Vagina (tissue), 2 donors: Measurements from ENCODE around the gene DPH7. TPM values are rescaled to one million over a fixed set of nuclear protein-coding genes. Genes with fewer than 3 reads are reported as not detected.

Experiments
- DNase-seq, 2 donors: peaks; one replicate each; pipeline ENCODE4 v3.0.0-alpha.2; 2017; ENCODE audit errors: extremely low spot score in 2 of 2
- H3K27ac ChIP-seq: fragments of 200-600 bp; sonication (generic); one replicate; pipeline ENCODE4 v1.5.1; 2019
- H3K27me3 ChIP-seq: fragments of 200-600 bp; sonication (generic); one replicate; pipeline ENCODE4 v1.5.1; 2019
- H3K36me3 ChIP-seq, 2 donors: fragments of 200-600 bp; sonication (generic); one replicate each; pipeline ENCODE4 v1.5.1; 2017 to 2019
- H3K4me1 ChIP-seq: fragments of 200-600 bp; sonication (generic); one replicate; pipeline ENCODE4 v1.5.1; 2019
- H3K4me3 ChIP-seq, 2 donors: fragments of 200-600 bp; sonication (generic); 1 replicate in 1 of 2; 2 replicates in 1 of 2; pipeline ENCODE4 v1.5.1; 2016 to 2019
- H3K9me3 ChIP-seq: fragments of 200-600 bp; sonication (generic); one replicate; pipeline ENCODE4 v1.5.1; 2019
- CTCF ChIP-seq, 3 experiments: fragments of 450-650 bp in 2 of 3; fragments of 200-600 bp in 1 of 3; sonication (generic) in 1 of 3; IDR thresholded peaks; one replicate each; pipeline ENCODE4 v1.5.1; 2017 to 2019; ENCODE audit warnings: antibody characterized with exemption in 3 of 3, mild to moderate bottlenecking in 2 of 3, moderate library complexity in 2 of 3
- POLR2A ChIP-seq, 2 donors: fragments of 450-650 bp; IDR thresholded peaks; one replicate each; pipeline ENCODE4 v1.6.1; 2017; ENCODE audit warnings: antibody characterized with exemption in 2 of 2, mild to moderate bottlenecking in 2 of 2, moderate library complexity in 2 of 2
- POLR2AphosphoS5 ChIP-seq, 2 donors: sonication (generic); formaldehyde crosslinking; IDR thresholded peaks; one replicate each; pipeline ENCODE4 v1.9.0; 2017; ENCODE audit warnings: antibody characterized with exemption in 2 of 2, mild to moderate bottlenecking in 2 of 2, low read depth in 1 of 2; ENCODE audit not compliant: insufficient read depth in 1 of 2
- intact Hi-C: fragments of 100-400 bp; cut with DNase I; formaldehyde crosslinking; loops from one replicate; pipeline ENCODE4 v1.15.1; 2023
- total RNA-seq: library from RNA; depleted of rRNA; stranded (reverse); fragments of >200 nt; gene quantifications from one replicate; pipeline ENCODE4 v1.2.3, GENCODE V29; 2016

DPH7 gene
- total RNA-seq, 1 donor from 2014 or later, result 32.9 TPM

- Histone ChIP-seq H3K9me3 (no peaks in the 10 kb centered on the region), H3K36me3 (no peaks in the 10 kb centered on the region), H3K27ac (no peak overlapping the region), H3K4me3 (no peak overlapping the region), H3K27me3 (no peaks in the 10 kb centered on the region), H3K4me1 (no peaks in the 10 kb centered on the region)
- intact Hi-C loops, result no loop called here
- TF ChIP-seq POLR2A (IDR thresholded peaks at IDR 0.05), result no peak
- no peak for TF ChIP-seq POLR2AphosphoS5 (IDR thresholded peaks at IDR 0.05; ENCODE audit: insufficient read depth in 1 of 2, low read depth in 1 of 2)
- TF ChIP-seq CTCF (IDR thresholded peaks at IDR 0.05), result no peak
- DNase-seq, result no peak
These were observed 72.0 kb downstream of the DPH7 start for GRCh38 chr9:137506702-137507171.

- H3K27me3 ChIP-seq, result no peaks in the 10 kb centered on the region
- intact Hi-C loops, result no loop called here
- no peaks in the 10 kb centered on the region for H3K4me1 ChIP-seq
- H3K27ac ChIP-seq, result no peak overlapping the region
- H3K36me3 ChIP-seq, result peaks cover 0 to 3% of the 10 kb centered on the region in 2 donors
- no peaks in the 10 kb centered on the region for H3K9me3 ChIP-seq
- H3K4me3 ChIP-seq, result no peak overlapping the region
- TF ChIP-seq POLR2AphosphoS5 (IDR thresholded peaks at IDR 0.05; ENCODE audit: insufficient read depth in 1 of 2, low read depth in 1 of 2) (no peak), POLR2A (IDR thresholded peaks at IDR 0.05) (no peak), CTCF (IDR thresholded peaks at IDR 0.05) (no peak)
- no peak for DNase-seq
These were observed 72.5 kb downstream of the DPH7 start for GRCh38 chr9:137506274-137506673.

- peaks cover 0 to 4% of the 10 kb centered on the region in 2 donors for H3K36me3 ChIP-seq
- H3K27ac ChIP-seq, result no peak overlapping the region
- H3K27me3 ChIP-seq, result no peaks in the 10 kb centered on the region
- TF ChIP-seq CTCF (IDR thresholded peaks at IDR 0.05) (no peak), POLR2AphosphoS5 (IDR thresholded peaks at IDR 0.05; ENCODE audit: insufficient read depth in 1 of 2, low read depth in 1 of 2) (no peak)
- intact Hi-C loops, result no loop called here
- no peak overlapping the region for H3K4me3 ChIP-seq
- no peak for DNase-seq
- no peaks in the 10 kb centered on the region for H3K4me1 ChIP-seq
- H3K9me3 ChIP-seq, result no peaks in the 10 kb centered on the region
These were observed 73.1 kb downstream of the DPH7 start for GRCh38 chr9:137505421-137506140.

Other genes starting within 250 kb of the DPH7 start
- 35.6 TPM for gene EXD3, start 155.8 kb downstream of the DPH7 start, total RNA-seq
- 2.9 TPM for gene NOXA1, start 155.5 kb downstream of the DPH7 start, total RNA-seq
- not detected for gene ENTPD8, start 137.6 kb downstream of the DPH7 start, total RNA-seq
- gene NSMF, start 119.6 kb downstream of the DPH7 start, total RNA-seq, result 35.1 TPM
- 16.2 TPM for gene PNPLA7, start 28.5 kb downstream of the DPH7 start, total RNA-seq
- gene MRPL41, start 27.0 kb downstream of the DPH7 start, total RNA-seq, result 83.7 TPM
- 10.3 TPM for gene ZMYND19, start 11.6 kb upstream of the DPH7 start, total RNA-seq
- 114 TPM for gene ARRDC1, start 26.8 kb upstream of the DPH7 start, total RNA-seq
- 65.8 TPM for gene EHMT1, start 40.1 kb upstream of the DPH7 start, total RNA-seq